ENCODE results near the gene PAK4.

- TF ChIP-seq POLR2AphosphoS5 (IDR thresholded peaks at IDR 0.05; ENCODE audit: low read depth, low read length) (no peak), FOXP2 (optimal IDR thresholded peaks at IDR 0.05; ENCODE audit: borderline replicate concordance, extremely low read depth, extremely low read length, insufficient read depth) (no peak), TAF1 (IDR thresholded peaks at IDR 0.05; ENCODE audit: borderline replicate concordance, insufficient read depth, low read length) (no peak), REST (IDR thresholded peaks at IDR 0.05; ENCODE audit: insufficient read depth in 1 of 2, low read depth in 2 of 2, low read length in 2 of 2) (no peak), SIN3A (IDR thresholded peaks at IDR 0.05; ENCODE audit: borderline replicate concordance, insufficient read depth, low read length) (no peak)
Observed at GRCh38 chr19:39174558-39175544, 49.3 kb downstream of the PAK4 start.
